Tibial artery (tissue), 4 donors: ENCODE data around the gene AWAT2.
"Not testable (repeated sequence)": the region's sequence is repeated elsewhere in the genome, so short reads cannot be mapped to it uniquely, and the experiment has no call there.

Source experiments
- DNase-seq, 2 donors: peaks; one replicate each; pipeline ENCODE4 v3.0.0-alpha.2; 2019
- H3K27ac ChIP-seq, 2 donors: fragments of 200-600 bp; sonication (generic) in 1 of 2; 1 replicate in 1 of 2; 2 replicates in 1 of 2; pipeline ENCODE4 v1.5.1; 2018 to 2019; ENCODE audit warnings: mild to moderate bottlenecking in 1 of 2
- H3K27me3 ChIP-seq, 2 donors: fragments of 200-600 bp; sonication (generic) in 1 of 2; one replicate each; pipeline versions ENCODE4 v1.5.1 to v1.6.0; 2016 to 2019
- H3K36me3 ChIP-seq, 3 donors: fragments of 200-600 bp; sonication (generic) in 2 of 3; one replicate each; pipeline ENCODE4 v1.5.1; 2016 to 2019; ENCODE audit warnings: mild to moderate bottlenecking in 2 of 3
- H3K4me1 ChIP-seq, 4 donors: fragments of 200-600 bp; sonication (generic) in 2 of 4; 1 replicate in 3 of 4; 2 replicates in 1 of 4; pipeline ENCODE4 v1.5.1; 2016 to 2019
- H3K4me3 ChIP-seq, 2 donors: fragments of 200-600 bp; sonication (generic) in 1 of 2; 1 replicate in 1 of 2; 2 replicates in 1 of 2; pipeline ENCODE4 v1.5.1; 2018 to 2019; ENCODE audit warnings: mild to moderate bottlenecking in 2 of 2
- H3K9me3 ChIP-seq, 3 donors: fragments of 200-600 bp; sonication (generic) in 1 of 3; one replicate each; pipeline ENCODE4 v1.5.1; 2016 to 2019
- intact Hi-C: fragments of 100-400 bp; cut with DNase I; formaldehyde crosslinking; loops from one replicate; pipeline ENCODE4 v1.15.0; 2023; ENCODE audit warnings: low total_unique reads
- TF ChIP-seq, protein P1 (sequence below), 2 experiments: fragments of 200-600 bp in 1 of 2; fragments of 450-650 bp in 1 of 2; IDR thresholded peaks; one replicate each; pipeline ENCODE4 v1.5.1; 2017 to 2019; ENCODE audit warnings: antibody characterized with exemption in 2 of 2, mild to moderate bottlenecking in 1 of 2, moderate library complexity in 1 of 2

Gene AWAT2

GRCh38 chrX:70009970-70010369 is 39.8 kb downstream of the AWAT2 start:
- H3K36me3 ChIP-seq = no peaks in the 10 kb centered on the region
- no peak overlapping the region for H3K27ac ChIP-seq
- intact Hi-C loops = no loop called here
- H3K27me3 ChIP-seq = no peaks in the 10 kb centered on the region
- H3K4me1 ChIP-seq = no peaks in the 10 kb centered on the region
- DNase-seq = no peak
- TF ChIP-seq, protein P1, sequence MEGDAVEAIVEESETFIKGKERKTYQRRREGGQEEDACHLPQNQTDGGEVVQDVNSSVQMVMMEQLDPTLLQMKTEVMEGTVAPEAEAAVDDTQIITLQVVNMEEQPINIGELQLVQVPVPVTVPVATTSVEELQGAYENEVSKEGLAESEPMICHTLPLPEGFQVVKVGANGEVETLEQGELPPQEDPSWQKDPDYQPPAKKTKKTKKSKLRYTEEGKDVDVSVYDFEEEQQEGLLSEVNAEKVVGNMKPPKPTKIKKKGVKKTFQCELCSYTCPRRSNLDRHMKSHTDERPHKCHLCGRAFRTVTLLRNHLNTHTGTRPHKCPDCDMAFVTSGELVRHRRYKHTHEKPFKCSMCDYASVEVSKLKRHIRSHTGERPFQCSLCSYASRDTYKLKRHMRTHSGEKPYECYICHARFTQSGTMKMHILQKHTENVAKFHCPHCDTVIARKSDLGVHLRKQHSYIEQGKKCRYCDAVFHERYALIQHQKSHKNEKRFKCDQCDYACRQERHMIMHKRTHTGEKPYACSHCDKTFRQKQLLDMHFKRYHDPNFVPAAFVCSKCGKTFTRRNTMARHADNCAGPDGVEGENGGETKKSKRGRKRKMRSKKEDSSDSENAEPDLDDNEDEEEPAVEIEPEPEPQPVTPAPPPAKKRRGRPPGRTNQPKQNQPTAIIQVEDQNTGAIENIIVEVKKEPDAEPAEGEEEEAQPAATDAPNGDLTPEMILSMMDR (IDR thresholded peaks at IDR 0.05) = no peak
- H3K9me3 ChIP-seq = no peaks in the 10 kb centered on the region
- H3K4me3 ChIP-seq = no peak overlapping the region

GRCh38 chrX:70009049-70009448 is 40.7 kb downstream of the AWAT2 start:
- no peak overlapping the region for H3K27ac ChIP-seq
- intact Hi-C loops = no loop called here

GRCh38 chrX:70007946-70008345 is 41.8 kb downstream of the AWAT2 start:
- no peak overlapping the region for H3K27ac ChIP-seq
- no peaks in the 10 kb centered on the region for H3K4me1 ChIP-seq
- intact Hi-C loops = no loop called here
- no peaks in the 10 kb centered on the region for H3K27me3 ChIP-seq
- no peak for DNase-seq
- TF ChIP-seq, protein P1 (IDR thresholded peaks at IDR 0.05) = no peak
- no peaks in the 10 kb centered on the region for H3K9me3 ChIP-seq
- no peak overlapping the region for H3K4me3 ChIP-seq
- H3K36me3 ChIP-seq = no peaks in the 10 kb centered on the region

More at GRCh38 chrX:70009049-70009448, 40.7 kb downstream of the AWAT2 start:
- Histone ChIP-seq H3K36me3 (no peaks in the 10 kb centered on the region), H3K4me3 (no peak overlapping the region), H3K4me1 (no peaks in the 10 kb centered on the region), H3K27me3 (no peaks in the 10 kb centered on the region), H3K9me3 (no peaks in the 10 kb centered on the region)
- no peak for DNase-seq
- TF ChIP-seq, protein P1 (IDR thresholded peaks at IDR 0.05) = no peak

GRCh38 chrX:70001708-70002341 is 47.9 kb downstream of the AWAT2 start:
- Histone ChIP-seq H3K27ac (no peak overlapping the region), H3K36me3 (no peaks in the 10 kb centered on the region), H3K9me3 (no peaks in the 10 kb centered on the region), H3K4me1 (no peaks in the 10 kb centered on the region), H3K27me3 (no peaks in the 10 kb centered on the region), H3K4me3 (no peak overlapping the region)
- DNase-seq = no peak
- TF ChIP-seq, protein P1 (IDR thresholded peaks at IDR 0.05) = no peak
- intact Hi-C loops = no loop called here

- no peaks in the 10 kb centered on the region for H3K36me3 ChIP-seq
- H3K27ac ChIP-seq = no peak overlapping the region
- no peak overlapping the region for H3K4me3 ChIP-seq
- H3K27me3 ChIP-seq = no peaks in the 10 kb centered on the region
- no peak for DNase-seq
- no peaks in the 10 kb centered on the region for H3K4me1 ChIP-seq
- TF ChIP-seq, protein P1 (IDR thresholded peaks at IDR 0.05) = no peak
- intact Hi-C loops = no loop called here
- no peaks in the 10 kb centered on the region for H3K9me3 ChIP-seq
Observed at GRCh38 chrX:70001269-70001668, 48.5 kb downstream of the AWAT2 start.

- intact Hi-C loops, H3K9me3 ChIP-seq, H3K36me3 ChIP-seq, H3K27me3 ChIP-seq, H3K27ac ChIP-seq, H3K4me3 ChIP-seq, DNase-seq, H3K4me1 ChIP-seq: not testable (repeated sequence)
Observed at GRCh38 chrX:69998299-69998698, 51.4 kb downstream of the AWAT2 start.
